NCI-H1092 treated with DMSO at 0.1 percent for 48 hours (cell line): ENCODE data around the gene COL23A1.

Experiments
- DNase-seq: peaks from one replicate; lab custom pipeline; 2025; lab: John Stamatoyannopoulos, UW

Gene COL23A1

GRCh38 chr5:178421128-178421527 is 169.1 kb downstream of the COL23A1 start:
- no peak for DNase-seq

GRCh38 chr5:178420354-178420781 is 169.8 kb downstream of the COL23A1 start:
- no peak for DNase-seq

DNA sequence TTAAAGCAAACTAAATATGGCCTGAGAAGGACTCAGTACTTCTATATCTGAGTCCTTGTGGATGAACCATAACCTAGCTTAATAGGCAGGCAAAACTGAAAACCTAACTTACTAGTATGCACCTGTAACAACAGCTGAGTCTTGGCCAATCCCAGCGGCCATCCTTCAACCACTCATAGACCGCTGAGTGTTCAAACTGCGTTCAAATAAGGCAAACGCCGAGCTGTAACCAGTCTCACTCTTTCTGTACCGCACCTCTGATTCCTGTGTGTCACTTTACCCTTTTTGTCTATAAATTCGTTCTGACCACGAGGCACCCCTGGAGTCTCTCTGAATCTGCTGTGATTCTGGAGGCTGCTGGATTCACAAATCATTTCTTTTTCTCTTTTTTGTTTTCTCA is 170.5 kb downstream of the COL23A1 start:
- no peak for DNase-seq

DNA sequence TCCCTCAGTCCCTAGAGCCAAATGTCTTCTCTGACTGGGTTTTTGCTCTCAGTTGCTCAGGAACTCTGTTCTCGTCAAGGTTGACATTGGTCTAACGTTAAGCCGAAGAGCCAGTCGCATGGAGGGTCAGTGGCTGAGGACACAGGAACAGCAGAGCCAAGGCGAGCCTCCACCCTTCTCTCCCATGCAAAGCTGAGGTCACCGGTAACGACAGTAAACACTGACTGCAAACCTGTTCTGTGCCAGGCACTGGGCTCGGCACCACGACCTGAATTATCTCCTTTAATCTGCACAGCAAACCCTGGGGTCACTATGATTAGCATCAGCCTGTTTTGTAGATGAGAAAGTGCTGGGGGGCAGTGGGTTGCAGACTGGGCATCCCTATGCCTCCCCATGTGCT is 171.0 kb downstream of the COL23A1 start:
- DNase-seq: no peak

- DNase-seq: no peak
These were observed 171.7 kb downstream of the COL23A1 start for GRCh38 chr5:178418471-178419010.

GRCh38 chr5:178418031-178418430 is 172.2 kb downstream of the COL23A1 start:
- no peak for DNase-seq

GRCh38 chr5:178417391-178417811 is 172.8 kb downstream of the COL23A1 start:
- no peak for DNase-seq

GRCh38 chr5:178416919-178417318 is 173.3 kb downstream of the COL23A1 start:
- DNase-seq: no peak

GRCh38 chr5:178416206-178416882 is 173.8 kb downstream of the COL23A1 start:
- DNase-seq: no peak

DNA sequence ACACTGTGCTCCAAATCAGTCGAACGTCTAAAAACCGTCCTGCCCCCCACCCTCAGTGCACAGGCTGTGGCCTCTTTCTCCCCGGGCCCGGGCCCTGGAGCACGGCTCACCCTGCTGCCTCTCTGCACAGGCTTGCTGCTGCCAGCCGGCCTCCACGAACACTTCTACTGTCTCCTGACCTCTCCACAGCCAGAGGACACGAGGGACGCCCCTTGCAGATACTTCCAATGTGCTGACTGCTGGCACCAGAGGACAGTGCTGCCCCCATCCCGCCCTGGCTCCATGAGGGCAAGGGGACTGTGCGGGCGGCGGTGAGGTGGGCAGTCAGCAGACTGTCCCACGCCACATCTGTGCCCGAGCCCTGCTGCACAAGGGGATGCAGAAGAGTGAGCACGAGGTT is 174.8 kb downstream of the COL23A1 start:
- DNase-seq: no peak

DNA sequence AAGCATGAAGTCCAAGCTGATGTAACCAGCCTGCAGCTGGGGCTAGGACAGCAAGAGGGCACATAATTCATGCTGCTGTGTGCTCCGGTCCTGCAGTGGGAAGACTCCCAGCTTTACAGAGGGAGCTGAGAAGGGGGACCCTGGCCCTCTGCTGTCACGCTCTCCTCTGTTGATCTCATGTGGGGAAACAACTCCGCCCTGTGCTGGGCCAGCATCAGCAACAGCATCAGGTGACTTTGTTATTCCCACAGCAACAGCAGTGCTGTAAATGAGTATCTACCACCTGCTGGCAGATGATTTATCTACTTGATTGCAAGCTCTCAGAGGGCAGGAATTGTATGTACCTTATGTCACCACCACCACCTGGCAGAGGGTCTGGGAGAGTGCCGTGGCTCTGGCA is 176.2 kb downstream of the COL23A1 start:
- no peak for DNase-seq

DNA sequence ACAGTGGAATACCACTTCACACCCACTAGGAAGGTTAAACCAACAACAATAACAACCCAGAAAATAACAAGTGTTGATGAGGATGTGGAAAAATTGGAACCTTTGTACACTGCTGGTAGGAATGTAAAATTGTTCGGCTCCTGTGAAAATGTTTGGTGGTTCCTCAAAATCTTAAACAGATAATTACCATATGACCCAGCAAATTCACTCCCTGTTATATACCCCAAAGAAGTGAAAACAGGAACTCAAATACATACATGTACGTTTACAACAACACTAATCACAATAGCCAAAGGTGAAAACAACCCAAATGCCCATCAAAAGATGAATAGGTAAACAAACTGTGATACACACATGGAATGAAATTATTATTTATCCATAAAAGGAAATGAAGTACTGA is 179.1 kb downstream of the COL23A1 start:
- DNase-seq: no peak

DNA sequence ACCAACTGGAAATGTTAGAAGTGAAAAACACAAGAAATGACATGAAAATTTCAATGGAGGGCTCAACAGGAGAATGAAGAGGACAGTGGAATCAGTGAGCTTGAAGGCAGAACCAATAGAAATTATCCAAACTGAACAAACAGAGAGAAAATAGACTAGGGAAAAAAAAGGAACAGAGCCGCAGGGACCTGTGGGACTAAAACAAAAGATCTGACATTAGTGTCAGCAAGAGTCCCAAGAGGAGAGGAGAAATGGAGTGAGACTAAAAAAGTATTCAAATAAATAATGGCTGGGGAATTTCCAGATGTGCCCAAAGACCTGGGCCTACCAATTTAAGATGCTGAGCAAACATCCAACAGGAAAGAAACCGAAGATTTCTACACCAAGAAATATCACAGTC is 182.5 kb downstream of the COL23A1 start:
- no peak for DNase-seq

DNA sequence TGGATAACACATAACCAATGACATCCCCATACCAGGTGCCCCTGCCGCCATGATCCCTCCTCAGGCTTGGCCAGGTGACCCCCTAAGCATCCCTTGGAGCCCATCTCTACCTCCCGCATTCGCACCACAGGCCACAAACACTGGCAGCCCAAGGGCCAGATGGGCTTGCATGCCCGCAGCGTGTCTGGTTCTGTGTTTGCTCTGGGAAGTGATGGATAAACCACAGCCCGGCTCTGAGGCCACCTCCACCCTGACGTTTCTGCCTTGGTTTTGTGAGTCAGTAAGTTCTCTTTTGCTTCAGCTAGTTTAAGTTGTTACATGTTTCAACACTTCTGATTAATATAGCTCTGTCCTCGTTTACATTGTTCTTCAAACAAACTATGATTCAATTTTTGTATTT is 185.2 kb downstream of the COL23A1 start:
- DNase-seq: no peak

- DNase-seq: no peak
These were observed 186.1 kb downstream of the COL23A1 start for GRCh38 chr5:178403956-178404600.

DNA sequence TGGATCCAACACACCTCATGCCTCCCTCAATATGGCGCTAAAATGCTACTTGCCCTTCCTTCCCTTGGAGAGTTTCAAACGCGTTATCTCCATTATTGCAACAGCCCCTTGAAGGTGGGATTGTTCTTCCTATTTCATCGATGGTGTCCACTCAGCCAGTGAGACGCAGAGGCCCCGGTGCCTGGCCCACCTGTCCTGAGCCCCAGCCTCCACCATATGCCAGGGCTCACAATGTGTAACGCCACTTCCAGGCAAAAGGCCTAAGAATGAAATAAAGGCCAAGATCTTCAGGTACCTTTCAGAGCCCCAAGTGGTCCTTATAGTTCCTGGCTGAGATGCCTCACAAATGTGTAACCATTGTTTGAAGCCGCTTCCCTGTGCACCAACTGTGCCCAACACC is 186.8 kb downstream of the COL23A1 start:
- no peak for DNase-seq

GRCh38 chr5:178399701-178400095 is 190.5 kb downstream of the COL23A1 start:
- peak; percentile 64 for DNase-seq

DNA sequence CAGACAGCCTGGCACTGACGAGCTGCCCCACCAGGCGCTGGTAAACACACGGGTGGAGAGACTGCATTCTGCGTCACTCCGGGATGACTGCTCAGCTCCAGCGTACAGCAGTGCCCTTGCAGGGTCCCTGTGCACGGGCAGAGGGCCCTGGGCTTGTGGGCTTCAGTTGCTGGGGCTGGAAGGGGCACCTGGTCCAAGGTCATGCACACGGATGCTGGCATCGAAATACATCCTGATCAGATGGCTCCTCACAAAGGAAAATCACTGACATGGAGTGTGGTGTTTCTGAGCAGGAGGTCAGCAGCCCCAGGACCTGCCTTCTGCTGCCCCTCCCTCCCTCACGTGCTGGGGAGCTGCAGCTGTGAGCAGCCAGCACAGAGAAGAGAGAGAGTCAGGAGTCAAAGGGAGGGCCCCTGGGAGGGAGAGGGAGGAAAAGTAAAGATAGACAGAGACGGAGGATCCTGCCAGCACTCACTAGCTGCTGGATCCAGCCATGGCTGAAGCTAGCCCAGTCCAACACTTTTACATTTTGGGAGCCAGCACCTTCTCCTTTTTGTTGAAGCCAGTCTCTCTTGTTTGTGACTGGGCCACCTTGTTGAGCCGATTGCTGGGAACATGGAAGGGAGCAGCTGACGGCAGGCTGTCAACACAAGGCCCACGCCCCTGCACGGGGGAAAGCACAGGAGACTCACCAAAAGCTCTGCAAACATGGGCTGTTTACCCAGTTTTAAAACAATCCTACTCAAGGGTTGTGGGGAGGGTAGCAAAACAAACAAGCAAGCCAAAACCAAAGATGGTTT is 191.1 kb downstream of the COL23A1 start:
- peak; percentile 64 for DNase-seq

GRCh38 chr5:178396796-178397720 is 193.1 kb downstream of the COL23A1 start:
- no peak for DNase-seq

DNA sequence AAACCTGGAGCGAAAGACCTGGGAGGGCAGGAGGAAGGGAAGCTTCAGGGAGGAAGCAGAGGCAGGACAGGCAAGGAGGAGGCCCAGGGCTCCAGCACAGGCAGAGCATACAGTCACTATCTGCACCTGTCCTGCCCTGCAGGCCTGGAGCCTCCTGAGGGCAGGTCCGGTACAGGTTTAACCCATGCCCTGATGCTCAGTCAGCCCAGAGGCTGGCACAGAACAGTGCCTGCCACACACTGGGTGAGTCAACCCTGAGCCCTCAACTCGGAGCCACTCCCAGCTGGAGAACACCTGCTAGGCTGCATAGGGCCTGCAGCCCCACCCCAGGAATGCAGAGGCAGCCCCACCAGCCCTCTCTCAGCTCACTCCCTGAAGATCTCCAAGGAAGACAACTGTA is 196.1 kb downstream of the COL23A1 start:
- DNase-seq: no peak

DNA sequence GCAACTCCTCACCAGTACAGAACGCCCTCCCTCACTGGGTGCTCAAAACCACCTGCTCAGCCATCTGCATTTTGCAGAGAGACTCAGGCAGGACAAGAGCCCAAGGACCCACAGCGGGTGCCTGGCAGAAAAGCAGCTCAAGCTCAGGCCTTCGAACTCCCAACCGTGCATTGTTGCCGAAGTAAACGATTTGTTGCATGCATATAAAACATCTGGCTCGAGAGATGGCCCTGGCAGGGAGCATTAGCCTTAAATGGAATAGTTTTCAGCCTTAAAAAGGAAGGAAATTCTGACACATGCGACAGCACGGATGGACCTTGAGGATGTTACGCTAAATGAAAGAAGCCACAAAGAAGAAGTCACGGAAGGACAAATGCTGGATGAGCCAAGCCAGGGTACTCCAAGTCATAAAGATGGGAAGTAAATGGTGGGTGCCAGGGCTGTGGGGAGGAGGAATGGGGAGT is 197.2 kb downstream of the COL23A1 start:
- no peak for DNase-seq

DNA sequence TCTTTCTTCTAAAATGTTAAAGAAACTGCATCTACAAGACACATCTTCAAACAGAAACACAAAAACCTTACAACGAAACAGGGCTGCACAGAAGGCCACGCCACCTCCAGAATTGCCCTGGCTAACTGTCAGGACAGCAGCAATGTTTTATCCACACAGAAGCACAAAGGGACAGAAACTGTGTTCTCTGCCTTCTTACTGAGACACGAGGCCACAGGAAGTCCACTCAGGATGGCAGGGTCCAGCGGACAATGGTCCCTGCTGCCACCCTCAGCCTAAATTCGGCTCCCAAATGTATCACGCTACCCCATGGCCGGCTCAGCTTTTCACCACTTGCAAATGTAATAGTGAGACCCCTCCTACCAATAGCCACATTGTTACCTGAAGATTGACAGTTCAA is 197.8 kb downstream of the COL23A1 start:
- no peak for DNase-seq
